GM21423 (cell line): ENCODE results near the gene MCRIP1.
"Not testable (repeated sequence)": the region's sequence is repeated elsewhere in the genome, so short reads cannot be mapped to it uniquely, and the experiment has no call there.

ENCODE experiments used
- ATAC-seq: cut with Tn5 transposase; IDR thresholded peaks from one replicate; pipeline ENCODE4 v1.9.1; 2021; ENCODE audit warnings: mild to moderate bottlenecking, moderate library complexity; ENCODE audit not compliant: unreplicated experiment

The MCRIP1 gene

DNA sequence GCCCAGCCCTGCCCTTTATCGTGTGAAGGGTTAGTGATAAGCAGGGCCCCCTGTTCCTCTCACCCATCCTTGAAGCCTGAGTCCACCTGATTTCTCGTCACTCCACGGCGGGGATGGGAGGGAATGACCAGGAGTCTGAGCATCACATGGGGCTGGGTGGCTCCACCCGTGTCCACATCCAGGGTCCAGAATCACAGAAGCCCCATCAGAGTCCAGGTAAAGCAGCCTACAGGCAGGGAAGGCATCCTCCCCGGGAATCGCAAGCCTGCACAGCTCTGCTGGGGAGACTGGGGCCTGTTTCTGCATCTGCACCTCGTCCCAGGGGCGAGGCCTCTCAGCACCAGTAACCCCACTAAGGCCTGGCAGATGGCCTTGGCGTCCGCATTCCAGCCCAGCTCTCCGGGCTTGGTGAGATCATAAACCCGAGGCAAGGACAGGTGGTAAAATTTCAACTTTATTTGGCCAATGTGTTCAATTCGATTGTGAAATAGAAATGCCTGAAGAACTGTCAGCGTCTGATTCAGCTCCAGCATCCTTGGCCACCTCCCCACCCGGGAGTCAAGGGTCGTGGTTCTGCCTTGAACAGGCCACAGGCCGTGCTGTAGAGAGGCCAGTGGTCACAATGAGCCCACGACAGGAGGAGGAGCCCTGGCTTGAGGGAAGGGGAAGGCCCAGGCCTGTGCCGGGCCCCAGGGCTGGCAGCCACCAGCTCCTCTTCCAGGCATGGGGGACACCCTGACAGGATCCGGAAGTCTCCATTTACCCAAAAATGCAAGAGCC lies 9.8 kb upstream of the MCRIP1 start:
- no peak for ATAC-seq

DNA sequence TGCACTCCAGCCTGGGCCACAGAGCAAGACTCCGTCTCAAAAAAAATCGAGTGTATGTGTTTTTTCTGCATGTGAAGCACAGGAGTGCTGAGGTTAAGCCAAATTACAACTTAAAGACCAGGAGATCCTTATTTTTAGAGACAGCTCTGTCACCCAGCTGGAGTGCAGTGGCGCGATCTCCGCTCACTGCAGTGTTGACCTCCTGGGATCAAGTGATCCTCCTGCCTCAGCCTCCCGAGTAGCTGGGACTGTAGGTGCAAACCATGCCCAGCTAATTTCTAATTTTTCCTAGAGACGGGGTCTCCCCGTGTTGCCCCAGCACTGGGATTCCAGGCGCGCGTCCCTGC lies 9.3 kb upstream of the MCRIP1 start:
- ATAC-seq, result no peak

DNA sequence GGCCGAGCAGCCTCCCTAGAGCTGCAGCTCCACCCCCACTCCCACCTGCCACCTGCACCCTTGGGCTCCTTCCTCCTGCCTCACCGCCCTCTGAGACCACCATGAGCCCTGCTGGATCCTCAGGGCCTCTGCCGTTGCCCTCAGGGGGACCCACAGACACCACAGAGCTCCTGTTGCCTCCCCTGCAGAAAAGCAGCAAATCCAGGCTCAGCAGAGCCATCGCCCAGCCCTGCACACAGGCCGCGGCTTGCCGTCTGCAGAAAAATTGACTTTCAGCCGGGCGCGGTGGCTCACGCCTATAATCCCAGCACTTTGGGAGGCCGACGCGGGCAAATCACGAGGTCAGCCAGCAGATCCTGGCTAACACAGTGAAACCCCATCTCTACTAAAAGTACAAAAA lies 8.8 kb upstream of the MCRIP1 start:
- no peak for ATAC-seq

DNA sequence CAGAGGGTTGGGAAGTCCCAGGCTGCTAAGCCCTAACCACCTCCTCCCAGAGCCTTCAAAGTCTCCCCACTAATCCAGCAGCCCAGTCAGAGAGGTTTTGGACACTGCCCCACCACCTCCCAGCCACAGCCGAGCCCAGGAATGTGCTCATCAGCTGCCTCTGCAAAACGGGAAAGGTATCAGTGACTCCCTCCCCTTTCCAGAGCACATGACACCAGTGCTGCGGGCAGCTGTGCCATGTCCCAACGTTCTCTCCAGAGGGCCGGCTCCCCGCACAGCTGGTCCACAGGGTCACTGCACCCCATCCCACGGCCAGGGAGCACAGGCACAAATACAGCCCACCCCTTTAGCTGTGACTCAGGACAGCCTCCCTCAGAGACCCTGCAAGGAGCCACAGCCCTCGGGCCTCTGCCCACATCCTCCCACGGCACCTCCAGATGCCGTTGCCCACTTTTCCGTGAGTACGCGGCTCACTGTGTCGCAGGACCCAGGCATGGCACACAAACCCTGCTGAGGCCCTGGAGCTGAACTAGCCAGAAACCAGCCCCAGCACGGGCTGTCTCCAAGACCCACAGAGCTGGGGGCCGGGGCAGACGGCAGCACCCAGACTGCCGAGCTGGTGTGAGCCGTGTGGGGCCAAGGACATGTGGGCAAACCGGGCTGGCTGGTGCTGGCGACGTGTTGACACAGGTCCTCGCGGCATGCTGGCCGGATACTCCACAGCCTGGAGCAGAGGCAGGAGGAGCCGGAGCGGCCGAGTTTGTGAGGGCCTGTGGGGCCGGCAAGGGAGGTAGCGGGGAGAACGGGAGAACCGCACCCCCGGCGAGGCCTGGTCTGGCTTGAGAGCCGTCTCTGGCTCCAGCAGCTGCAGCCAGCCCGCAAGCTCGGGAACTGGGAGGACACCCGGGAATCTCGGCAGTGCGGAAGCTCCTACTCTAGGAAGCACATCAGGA lies 8.0 kb upstream of the MCRIP1 start:
- ATAC-seq, result no peak

- ATAC-seq, result not testable (repeated sequence)
Measured at GRCh38 chr17:81840059-81840458, 7.0 kb upstream of the MCRIP1 start.

- no peak for ATAC-seq
Measured at GRCh38 chr17:81839301-81839700, 6.2 kb upstream of the MCRIP1 start.

- no peak for ATAC-seq
Measured at GRCh38 chr17:81838753-81839255, 5.7 kb upstream of the MCRIP1 start.

- ATAC-seq, result no peak
Measured at GRCh38 chr17:81837641-81838040, 4.5 kb upstream of the MCRIP1 start.

GRCh38 chr17:81834831-81835267 lies 1.8 kb upstream of the MCRIP1 start, which contains the start of gene PPP1R27:
PPP1R27 (minus strand) TSS chr17:81835050; CDS start chr17:81834953, 97 bp downstream.
- no peak for ATAC-seq

- no peak for ATAC-seq
Measured at GRCh38 chr17:81833921-81834830, 1.1 kb upstream of the MCRIP1 start.

GRCh38 chr17:81832608-81833159 lies 407 bp downstream of the MCRIP1 start:
- peak; percentile 66 for ATAC-seq

DNA sequence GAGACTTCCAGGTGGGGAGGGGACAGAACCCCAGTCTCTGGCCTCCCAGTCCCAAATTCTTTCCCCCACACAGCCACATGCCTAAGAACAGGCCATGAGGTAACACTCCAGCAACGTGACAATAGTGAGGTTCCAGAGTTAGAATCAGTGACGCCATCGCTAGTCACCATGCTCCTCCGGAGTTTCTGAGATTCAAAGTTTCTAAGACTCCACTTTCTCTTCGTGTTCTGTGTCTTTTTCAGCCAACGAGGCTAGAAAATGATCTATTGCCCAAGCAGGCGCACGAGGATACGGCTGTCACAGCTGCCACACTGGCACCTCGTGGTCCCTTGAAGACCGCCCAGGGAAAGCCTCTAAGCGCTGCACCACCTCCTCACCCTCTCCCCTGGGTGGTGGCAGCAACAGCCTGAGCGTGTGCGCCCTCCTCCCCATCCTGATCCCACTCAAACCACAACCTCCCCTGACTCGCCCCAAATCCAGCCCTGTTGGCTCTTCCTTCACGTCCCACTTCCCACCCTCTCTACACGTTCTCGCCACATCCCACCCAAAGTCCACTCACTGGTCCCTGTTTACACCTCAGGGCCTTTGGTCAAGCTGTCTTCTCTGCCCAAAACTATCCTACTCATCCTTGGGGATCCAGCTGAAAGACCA lies 1.0 kb downstream of the MCRIP1 start:
- peak; percentile 4 for ATAC-seq

- no peak for ATAC-seq
Measured at GRCh38 chr17:81831563-81831956, 1.5 kb downstream of the MCRIP1 start.

GRCh38 chr17:81829858-81830257 lies 3.2 kb downstream of the MCRIP1 start:
- ATAC-seq, result no peak

DNA sequence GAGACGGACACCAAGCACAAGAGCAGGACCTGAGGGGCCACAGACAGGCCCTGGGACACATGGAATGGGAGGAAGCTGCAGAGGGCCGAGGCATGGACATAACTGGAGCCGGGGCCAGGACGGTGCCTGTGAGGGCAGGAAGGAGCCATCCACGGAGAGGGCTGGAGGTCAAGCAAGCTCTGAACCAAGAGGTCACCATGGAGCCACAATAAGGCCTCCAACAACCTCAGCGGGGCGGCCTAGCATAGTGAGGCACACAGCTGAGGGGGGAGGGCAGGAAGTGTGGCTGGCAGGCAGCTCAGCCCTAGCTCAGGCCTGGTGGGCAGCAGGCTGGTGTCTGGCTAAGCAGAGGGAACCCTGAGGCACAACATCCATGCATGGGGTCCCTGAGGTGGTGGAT lies 4.4 kb downstream of the MCRIP1 start:
- ATAC-seq, result no peak

DNA sequence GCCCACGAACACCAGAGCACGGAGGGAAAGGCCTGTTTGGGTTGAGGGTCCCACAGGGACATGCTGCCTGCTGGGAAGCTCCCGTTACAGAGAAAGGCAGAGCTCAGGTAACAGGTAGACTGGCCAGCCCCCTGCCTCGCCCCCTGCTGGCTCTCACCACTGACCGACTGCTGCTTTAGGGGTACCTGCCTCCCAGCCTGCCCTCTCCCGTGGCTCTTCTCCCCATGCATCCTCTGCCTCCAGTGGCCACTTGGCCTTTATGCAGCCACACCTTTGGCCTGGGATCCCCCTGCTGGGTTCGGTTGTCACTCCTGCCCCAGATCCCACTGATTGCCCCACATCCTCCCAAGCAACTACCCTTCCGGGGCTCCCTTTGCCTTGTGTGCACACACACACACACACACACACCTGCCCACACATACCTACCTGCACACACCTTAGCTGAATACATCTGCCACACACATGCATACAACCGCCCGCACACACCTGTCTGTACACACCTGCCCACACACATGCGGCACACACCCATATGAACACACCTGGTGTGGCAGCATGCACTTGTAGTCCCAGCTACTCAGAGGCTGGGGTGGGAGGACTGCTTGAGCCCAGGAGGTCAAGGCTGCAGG lies 7.1 kb downstream of the MCRIP1 start:
- ATAC-seq, result no peak

- no peak for ATAC-seq
Measured at GRCh38 chr17:81824595-81824994, 8.5 kb downstream of the MCRIP1 start.

- ATAC-seq, result no peak
Measured at GRCh38 chr17:81823820-81824550, 9.1 kb downstream of the MCRIP1 start.
